ENCODE results near the gene RIMS3.

The RIMS3 gene

DNA sequence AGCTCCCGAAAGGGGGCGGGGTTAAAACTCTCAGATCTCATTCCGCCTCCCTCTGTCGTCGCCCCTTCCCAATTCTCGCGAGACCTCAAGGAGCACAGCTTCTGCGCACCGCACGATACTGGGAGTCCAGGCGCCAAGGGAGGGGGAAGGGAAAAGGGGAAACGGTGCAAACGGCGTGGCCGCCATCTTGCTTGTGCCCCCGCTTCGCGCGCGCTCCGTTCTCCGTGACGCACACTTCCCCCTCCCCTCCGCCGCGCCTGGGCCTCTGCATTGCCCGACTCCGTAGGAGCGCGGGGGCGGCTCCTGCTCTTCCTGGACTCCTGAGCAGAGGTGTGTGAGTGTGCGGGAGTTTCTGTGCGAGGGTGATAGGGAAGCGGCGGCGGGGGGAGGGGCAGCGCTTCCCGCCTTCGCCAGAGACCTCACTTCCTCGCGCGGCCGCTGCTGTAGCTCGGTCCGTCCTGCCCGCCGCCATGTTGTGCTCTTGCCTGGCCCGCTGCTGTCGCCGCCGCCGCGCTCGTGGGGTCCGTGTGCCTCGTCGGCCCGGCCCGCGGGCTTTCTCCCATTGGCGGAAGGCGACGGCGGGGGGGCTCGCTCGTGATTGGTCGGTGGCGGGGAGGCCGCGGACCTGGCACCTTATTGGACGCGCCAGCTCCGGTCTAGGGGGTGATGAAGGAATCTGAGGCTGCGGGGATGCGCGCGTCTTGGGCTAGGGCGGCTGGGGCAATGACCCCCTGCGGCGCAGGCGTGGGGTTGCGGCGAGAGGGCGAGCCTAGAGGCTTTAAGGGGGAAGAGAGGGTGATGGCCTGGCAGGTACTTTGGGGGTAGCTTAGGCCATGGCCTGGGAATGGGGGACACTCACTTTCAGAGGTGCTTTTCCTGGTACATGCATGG lies 26.3 kb upstream of the RIMS3 start, which contains the start of gene NFYC:
Gene NFYC, plus strand, starts transcription at position 167 of the 891 bp plus-strand sequence. CDS start 47,140 bp downstream, outside the sequence.
- DNase-seq = peak; percentile 98

DNA sequence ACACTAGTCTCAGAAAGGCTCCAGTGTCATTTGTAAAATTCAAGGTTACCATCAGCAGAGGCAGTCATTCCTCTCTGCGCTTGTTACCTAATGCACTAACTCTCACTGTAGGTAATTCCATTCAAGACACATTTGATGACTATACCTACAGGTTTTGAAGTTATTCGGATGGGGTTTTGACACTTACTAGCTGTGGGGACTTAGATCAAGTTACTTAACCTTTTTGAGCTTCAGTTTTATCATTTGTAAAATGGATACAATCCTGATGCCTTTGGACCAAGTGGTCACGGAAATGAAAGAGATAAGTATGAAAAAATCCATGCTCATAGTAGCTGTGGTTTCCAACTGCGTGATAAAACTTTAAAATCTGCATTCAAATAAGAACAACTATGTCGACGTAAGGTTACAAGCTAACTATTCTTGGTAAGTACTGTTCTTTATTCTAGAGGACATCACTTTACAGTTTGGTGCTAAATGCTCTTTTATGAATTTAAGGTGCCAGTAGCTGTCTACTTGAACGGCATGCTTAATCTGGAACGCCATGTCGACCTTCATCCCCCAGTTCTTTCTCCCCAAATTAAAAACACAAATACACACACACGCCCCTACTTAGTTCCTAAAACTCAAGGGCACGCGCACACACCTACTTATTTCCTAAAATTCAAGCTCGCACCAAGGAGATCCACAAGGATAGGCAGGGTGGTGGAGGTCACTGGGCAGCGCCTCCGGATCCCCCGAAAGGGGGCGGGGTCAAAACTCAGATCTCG lies 25.5 kb upstream of the RIMS3 start:
- no peak for DNase-seq

DNA sequence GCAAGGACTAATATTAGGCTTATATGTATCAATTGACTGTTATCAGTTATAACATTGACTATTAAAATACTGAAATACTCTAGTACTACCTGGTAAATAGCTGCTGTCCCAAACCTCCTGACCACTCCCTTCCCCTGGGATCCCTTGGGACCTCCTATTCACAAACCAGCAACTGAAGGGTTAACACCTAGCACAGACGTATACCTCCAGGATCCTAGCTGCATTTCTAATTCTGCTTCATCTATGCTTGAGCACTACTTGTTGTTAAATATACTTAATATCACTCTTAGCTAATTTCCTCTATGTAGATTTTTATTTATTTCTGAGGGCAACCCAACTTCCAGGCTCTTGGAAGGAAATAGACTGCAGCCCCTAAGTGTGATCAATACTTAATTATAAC lies 24.3 kb upstream of the RIMS3 start:
- DNase-seq = no peak

DNA sequence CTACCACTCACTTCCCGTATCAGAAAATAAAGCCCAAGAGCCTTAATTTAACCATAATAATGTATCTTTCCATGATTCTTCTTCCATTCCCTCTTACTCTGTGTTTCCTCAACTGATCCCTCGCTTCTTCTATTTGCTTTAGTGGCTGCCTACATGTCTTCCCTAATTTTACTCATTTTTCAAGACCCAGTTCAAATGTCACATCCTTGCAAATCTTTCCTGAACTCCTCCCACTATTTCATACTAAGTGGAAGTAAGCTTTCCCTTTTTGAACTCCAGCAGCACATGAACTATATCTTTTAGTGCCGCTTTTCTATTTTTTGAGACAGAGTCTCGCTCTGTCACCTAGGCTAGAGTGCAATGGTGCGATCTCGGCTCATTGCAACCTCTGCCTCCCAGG lies 22.2 kb upstream of the RIMS3 start:
- no peak for DNase-seq

DNA sequence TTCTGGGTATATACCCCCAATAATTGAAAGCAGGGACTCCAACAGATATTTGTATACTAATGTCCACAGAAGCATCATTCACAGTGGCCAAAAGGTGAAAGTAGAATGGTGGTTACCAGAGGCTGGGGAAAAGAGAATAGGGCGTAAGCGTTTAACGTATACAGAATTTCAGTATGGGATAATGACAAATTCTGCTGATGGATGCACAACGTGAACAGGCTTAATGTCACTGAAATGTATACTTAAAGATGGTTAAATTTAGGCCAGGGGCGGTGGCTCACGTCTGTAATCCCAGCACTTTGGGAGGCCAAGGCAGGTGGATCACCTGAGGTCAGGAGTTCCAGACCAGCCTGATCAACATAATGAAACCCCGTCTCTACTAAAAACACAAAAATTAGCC lies 21.6 kb upstream of the RIMS3 start:
- DNase-seq = no peak

DNA sequence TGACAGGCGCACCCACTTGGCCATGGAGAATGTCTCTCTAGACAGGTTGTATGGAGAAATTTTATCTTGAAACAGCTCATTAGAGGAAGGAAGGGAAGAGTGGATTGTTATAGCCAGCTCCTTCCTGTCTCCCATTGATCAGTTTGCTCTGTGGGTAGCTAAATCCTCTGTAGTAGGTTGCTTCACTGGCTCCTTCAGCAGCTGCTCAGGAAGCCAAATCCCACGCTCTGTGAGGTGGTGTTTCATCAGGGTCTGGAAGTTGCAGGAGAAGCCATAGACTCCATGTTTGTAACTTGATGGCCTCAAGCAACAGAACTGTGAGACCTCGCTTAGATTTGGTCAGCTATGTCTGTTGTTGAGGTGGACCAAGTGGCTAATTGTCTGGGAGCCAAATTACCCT lies 19.2 kb upstream of the RIMS3 start:
- no peak for DNase-seq

DNA sequence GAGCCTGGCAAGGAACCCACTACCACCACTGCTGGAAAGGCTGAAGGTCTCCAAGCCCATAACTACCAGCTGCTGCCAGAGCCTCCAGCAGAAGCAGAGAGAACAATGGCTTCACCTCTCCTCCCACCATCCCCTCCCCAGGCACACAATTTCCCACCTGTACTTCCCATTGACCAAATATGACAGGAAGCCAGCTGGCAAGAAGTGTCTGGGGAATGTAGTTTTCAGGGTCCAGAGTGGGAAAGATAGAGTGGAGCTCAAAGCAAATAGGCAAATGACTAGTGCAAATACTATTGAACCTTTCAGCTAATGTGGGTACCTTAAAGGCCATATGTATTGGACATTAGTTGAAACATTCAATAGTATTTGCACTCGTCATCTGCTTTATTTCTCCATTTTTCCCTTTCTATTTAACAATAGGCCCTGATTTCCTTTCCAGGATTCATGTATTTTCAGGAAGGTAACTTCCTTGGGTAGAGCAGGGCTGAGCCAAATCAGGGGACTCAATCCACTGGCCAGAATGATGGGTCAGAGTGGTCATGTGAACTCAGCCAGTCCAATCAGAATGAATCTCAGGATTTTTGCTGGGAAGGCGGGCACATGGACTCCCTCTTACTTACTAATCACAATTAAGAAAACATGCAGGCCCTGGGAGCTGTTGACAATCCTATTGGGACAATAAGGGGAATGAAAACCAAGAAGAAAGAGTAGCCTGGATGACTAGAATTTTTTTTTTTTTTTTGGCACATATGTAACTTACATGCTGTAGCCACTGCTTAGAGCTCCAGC lies 13.9 kb upstream of the RIMS3 start:
- no peak for DNase-seq

DNA sequence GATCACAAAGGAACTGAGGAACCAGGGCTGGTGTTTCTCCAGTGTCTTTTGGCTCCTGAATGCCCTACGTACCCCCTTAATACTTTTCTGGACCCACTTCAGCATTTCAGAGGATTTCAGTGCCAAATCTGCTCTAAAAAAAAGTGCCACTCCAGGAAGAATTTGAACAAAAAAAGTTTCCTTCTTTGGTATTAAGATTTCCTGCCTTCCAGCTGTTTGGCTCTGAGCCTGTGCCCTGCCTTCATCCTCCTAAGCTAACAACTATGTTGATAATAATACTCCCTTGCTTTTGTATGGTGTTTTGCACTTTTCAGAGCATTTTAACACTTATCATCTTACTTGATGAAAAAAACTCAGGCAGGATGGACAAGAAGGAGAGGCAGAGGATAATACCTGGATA lies 11.0 kb upstream of the RIMS3 start:
- no peak for DNase-seq

DNA sequence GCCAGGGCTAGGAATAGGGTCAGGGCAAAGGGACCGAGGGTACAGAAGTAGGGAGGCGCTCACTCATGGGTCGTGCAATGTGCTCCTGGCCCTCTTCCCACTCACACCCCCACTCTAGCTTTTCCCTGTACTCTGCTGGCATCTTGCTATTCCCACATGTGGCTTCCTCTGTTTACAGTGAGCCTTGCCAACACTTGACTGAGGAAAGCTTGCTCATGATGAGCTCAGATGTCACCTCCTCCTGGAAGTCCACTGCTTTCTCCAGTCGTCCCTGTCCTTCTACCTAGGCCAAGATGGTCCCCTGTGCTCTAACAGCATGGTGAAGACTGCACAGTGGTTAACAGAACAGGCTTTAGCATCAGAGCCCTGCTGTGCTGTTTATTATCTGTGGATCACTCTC lies 8.0 kb upstream of the RIMS3 start:
- no peak for DNase-seq

DNA sequence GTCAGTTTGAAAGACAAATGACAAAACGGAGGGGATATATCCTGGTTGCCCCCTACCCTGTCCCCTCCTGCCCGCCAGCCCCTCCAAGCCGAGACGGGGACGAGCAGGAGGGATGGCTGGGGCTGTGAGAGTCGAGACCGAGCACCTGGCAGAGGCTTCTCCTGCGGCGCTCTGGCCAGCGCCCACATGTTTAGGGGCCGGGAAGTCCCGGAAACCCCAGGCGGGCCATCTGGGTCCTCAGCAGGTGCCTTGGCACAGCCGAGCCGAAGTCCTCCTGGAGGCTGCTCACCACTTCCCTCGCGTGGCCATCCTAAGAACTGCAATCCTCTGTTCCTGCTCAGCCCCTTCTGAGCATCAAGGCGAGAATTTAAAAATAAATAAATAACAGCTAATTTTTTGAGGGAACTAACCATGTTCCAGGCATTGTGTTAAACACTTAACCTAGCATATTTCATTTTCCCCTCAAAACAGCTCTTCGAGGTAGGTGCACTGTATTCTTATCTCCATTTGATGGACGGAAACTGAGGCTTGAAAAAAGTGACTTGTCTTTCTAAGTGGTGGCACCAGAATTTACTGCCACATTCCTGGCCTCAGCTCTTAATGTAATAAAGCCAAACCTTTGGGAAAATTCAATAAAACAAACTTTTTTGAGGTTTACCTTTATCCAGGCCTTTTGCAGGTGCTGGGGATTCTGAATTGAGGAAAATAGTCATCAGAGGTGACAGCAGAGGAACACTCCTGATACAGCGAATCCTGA lies 3.5 kb upstream of the RIMS3 start:
- peak; percentile 50 to 87 for DNase-seq

DNA sequence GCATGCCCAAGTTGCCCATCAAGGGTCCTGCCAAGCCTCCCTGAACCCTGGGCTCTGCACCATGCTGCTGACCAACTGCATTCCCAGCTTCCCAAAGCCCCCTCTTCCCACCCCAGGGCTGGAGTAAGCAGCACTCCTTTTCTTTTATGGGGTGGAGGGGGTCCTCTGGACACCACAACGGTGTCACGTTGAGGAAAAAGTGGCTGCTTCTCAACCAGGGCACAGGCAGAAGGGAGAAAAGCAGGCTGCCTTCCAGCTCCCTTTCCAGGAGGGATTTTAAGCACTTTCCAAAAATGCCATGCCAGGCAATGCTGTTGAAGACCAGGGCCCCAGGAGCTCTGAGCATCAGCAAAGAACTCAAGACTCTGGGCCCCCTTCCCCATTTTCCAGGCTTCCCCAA lies 691 bp downstream of the RIMS3 start:
- peak in 1 of 2 experiments; percentile 30 for DNase-seq

DNA sequence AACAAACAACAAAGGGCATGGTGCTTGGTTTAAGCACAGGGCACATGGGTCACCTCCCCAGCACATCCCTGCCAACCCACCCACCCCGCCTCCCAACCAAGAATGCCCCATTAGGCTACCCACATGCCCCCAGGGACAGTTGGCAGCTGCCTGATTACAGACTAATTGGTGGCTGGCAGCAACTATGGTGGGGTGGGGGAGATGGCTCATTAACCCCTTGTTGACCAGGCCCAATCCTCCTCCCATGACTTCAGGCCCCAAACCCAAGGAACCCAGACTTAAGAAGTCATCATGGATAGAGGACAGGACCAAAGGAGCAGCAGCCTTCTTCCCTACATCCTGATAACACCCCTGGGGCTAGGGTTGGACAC lies 1.3 kb downstream of the RIMS3 start:
- DNase-seq = peak in 1 of 2 experiments; percentile 42

DNA sequence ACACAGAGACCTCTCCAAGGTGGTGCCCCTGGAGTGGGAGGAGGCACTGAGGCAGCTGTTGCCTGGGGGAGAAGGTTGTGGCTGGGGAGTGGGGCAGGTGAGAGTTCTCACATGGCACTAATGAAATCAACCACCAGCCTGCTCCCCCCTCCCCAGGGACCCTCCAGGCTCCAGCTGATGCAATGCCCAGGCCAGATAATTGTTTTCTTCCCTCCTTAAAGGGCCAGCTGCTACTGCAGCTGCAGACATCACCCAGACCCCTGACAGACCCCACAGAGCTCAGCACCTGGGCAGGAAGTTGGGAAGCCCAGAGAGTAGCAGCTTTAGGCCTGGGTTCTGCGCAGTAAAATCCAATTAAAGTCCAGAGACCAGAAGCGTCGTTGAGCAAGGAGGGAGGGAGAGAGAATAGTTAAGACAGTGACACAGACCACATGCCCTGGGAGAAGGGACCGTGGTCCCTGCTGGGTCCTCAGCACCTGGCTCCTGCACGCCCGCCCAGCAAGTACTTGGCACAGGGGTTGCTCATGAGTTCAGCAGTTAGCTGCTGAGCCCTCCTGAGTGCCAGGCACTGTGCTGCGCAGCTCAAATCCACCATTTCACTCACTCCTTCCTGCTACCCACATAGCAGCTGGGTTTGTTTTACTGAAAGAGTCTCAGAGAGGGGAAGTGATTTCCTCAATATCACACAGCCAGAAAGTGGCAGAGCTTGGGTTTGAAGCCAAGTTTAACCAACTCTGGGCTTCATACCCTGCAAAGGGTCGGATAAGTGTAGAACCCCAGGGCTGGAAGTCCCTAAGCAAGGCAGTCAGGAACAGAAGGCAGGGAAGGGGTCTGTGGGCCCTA lies 1.9 kb downstream of the RIMS3 start:
- DNase-seq = peak; percentile 62 to 84

DNA sequence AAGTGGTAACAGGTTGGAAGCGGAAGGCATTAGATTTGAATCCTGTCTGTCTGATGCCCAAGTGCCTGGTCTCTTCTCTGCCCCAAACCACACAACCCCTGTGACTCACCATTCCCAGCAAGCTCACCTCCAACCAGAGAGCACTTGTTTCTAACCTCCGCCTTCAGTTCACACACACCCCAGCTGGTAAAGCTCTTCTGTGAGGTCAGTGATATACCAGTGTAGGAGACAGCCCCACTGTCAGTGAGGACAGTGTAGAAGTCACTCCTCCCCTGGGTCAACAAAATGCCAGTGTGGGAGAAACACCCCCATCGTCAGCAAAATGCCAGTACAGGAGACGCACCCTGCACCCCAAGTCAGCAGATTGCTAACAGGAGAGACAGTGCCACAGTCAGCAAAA lies 2.6 kb downstream of the RIMS3 start:
- peak in 1 of 2 experiments; percentile 51 for DNase-seq

DNA sequence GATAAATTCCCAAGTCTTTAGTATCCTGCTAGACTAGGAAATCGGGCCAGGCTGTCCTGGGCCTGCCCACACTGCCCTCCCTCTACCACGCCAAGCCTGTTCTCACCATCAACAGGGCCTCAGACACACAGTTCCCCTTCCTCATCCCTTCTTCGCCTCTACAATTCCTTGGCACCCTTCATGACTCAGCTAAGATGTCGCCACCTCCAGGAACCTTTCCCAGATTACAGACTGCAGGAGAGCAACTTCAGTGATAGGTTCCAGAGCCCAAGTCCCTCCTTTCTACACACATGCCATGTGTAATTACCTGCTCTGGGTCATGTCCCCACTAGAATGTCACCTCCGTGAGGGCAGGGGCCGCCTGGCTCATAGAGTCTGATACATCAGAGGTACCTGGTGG lies 3.3 kb downstream of the RIMS3 start:
- no peak for DNase-seq

DNA sequence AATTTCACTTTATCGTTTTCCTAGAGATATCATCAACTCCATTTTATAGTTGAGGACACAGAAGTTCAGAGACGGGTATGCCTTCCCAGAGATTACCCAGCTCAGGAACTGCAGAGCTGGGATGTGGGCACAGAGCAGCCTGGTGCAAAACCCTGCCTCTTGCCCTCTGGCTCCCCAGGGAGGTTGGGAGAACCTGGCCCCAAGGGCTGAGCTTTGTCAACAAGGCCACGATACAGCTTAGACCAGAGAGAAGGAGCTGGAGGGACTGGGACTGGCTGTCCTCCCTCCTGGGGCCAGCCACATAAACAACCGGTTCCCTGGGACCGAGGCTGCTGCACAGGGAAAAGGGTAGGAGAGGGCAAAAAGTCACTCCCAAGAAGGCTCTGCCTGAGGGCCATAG lies 3.8 kb downstream of the RIMS3 start:
- no peak for DNase-seq

DNA sequence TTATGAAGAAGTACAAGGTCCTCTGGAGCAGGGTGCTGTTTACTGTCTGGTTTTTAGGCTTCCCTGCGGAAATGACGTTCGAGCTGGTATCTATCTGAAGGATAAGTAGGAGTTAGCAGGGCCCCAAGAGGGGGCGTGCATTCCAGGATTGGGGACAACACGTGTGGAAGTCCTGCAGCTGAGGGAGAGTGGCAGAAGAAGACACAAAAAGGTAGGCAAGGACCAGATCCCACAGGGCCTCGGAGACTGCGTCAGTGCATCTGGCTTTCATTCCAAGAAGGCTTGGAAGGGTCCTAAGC lies 5.9 kb downstream of the RIMS3 start:
- DNase-seq = no peak

DNA sequence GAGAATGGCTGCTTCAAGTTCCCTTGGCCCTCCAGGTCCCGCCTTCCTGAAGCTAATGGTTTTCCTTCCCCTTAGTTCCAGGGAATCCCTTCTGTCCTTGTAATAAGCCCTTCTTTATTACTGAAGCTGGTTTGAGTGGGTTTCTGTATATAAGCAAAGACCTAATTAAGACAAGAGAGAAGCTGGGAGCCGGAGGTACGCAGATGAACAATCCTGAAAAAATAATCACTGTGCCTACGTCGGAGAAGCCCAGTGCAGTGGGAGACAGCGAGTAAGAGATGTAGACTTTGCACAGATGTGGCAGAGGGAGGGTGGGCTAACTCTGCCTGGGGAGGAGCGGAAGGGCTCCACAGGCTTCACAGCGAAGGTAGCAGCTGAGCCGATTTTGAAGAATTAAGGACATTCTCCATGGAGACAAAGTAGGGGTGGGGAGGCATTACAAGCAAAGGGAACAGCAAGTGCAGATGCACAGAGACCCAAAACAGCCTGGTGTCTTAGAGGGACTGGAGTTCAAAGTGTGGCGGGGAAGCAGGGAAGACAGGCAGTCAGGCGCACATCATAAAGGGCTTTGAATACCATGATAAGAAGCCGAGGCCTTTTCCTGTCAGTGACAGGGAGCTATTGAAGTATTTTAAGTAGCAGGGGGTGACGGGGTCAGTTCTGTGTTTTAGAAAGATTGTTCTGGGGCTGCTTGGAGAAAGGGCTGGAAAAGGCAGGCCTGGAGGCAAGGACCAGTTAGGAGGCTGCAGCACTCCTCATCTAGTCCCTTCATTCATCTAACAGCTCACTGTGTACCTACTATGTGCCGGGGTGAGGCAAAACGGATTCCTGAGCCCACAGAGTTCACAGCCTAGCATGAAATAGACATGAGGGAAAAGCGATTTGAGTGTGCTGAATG lies 6.5 kb downstream of the RIMS3 start:
- DNase-seq = peak in 1 of 2 experiments; percentile 21

DNA sequence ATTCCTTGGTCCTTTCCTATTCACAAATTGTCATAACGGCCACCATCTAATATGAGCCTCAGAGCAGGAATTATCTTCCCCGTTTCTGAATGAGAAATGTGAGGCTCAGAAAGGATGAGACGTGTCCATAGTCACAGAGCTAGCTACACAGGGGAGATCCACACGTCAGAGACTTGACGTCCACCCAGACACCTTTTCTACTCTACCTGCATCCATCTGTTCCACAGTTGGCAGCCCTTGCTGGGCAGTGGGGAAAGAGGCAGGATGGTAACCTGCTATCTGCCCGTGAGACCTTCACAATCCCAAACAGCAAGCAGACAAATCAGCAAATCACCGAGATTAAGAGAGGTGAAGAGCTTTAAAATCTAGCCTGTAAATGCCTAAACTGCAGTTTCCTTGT lies 8.4 kb downstream of the RIMS3 start:
- DNase-seq = no peak

DNA sequence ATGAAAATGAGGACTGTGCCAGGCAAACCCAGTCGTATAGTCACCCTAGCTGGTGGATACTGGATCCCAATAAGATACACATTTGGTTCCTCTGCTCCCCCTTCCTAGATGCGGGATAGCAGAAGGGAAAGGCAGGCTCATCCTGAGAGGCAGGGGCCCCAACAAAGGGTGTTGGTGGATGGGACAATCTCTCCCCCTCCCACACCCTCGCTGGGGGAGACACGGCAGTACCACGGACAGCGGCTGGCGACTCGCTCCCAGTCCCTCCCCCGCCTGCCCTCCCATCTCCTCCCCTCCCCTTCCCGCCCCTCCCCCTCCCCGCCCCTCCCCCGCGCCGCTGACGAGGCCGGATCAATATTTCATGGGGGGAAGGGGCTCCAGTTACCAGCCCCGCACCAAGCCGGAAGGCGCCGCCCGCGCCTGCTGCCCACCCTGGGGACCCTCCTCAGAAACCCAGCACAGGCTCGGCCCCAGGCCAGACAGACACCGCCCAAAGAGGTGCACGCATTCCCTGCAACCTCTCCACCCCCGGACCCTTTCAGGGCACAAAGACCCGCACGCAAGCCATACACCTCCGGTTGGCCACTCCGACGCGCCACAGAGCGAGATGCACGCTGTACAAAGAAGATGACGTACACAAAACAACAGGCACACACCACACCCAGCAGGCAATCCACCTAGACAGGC lies 11.5 kb downstream of the RIMS3 start:
- DNase-seq = no peak

Measured in NCI-H524 (cell line).